IMR-90 (cell line): ENCODE data around the gene ERICH6B. TPM values are rescaled to one million over a fixed set of nuclear protein-coding genes. Genes with fewer than 3 reads are reported as not detected.

Source experiments
- ATAC-seq: fragments of 200-7000 bp; cut with Tn5 transposase; 2 replicates; pipeline ENCODE4 v1.9.1; 2020; ENCODE audit warnings: low read depth, mild to moderate bottlenecking, moderate library complexity
- BruUV-seq: library from RNA; stranded (reverse); fragments of 400-500 nt; replicated peaks from 2 replicates; lab custom pipeline; 2021; lab: Mats Ljungman, UMichigan
- CTCF ChIA-PET: fragments of 300-600 bp; formaldehyde crosslinking; extraction: SDS; loops from one replicate; lab custom pipeline; 2021; ENCODE audit warnings: antibody characterized with exemption; lab: Yijun Ruan, JAX
- POLR2A ChIA-PET: fragments of 300-600 bp; sonication (Branson Sonifier 250); formaldehyde crosslinking; loops from one replicate; lab custom pipeline; 2022; ENCODE audit warnings: antibody characterized with exemption; ENCODE audit not compliant: unreplicated experiment; lab: Charles Lee
- DNase-seq: peaks from one replicate; pipeline ENCODE4 v3.0.0; 2013
- H2AFZ ChIP-seq: replicated peaks from 2 replicates; pipeline ENCODE3; 2013; ENCODE audit warnings: low read length, mild to moderate bottlenecking; ENCODE audit not compliant: poor library complexity
- H2AK5ac ChIP-seq: 2 replicates; pipeline ENCODE4 v1.6.1; 2013; ENCODE audit warnings: low read depth, low read length, inconsistent platforms
- H2AK9ac ChIP-seq: replicated peaks from 2 replicates; pipeline ENCODE3; 2013; ENCODE audit warnings: mild to moderate bottlenecking, low read depth, low read length, moderate library complexity; ENCODE audit not compliant: poor library complexity
- H2BK120ac ChIP-seq: 2 replicates; pipeline ENCODE4 v1.6.1; 2013; ENCODE audit warnings: low read depth, low read length, inconsistent platforms
- H2BK15ac ChIP-seq: 3 replicates; pipeline ENCODE4 v1.6.1; 2013; ENCODE audit warnings: low read depth, low read length, inconsistent platforms
- H2BK20ac ChIP-seq: 2 replicates; pipeline ENCODE4 v1.6.1; 2013; ENCODE audit warnings: low read depth, mild to moderate bottlenecking, inconsistent platforms, low read length, moderate library complexity
- H2BK5ac ChIP-seq: 2 replicates; pipeline ENCODE4 v1.6.1; 2013; ENCODE audit warnings: mild to moderate bottlenecking, low read depth, low read length, inconsistent platforms; ENCODE audit not compliant: poor library complexity, severe bottlenecking
- H3K14ac ChIP-seq: replicated peaks from 2 replicates; pipeline ENCODE4 v1.6.1; 2013; ENCODE audit warnings: low read depth, low read length, inconsistent platforms
- H3K18ac ChIP-seq: 2 replicates; pipeline ENCODE4 v1.6.1; 2013; ENCODE audit warnings: low read depth, low read length, control low read depth
- H3K23ac ChIP-seq: 2 replicates; pipeline ENCODE4 v1.6.1; 2013; ENCODE audit warnings: low read depth, low read length, inconsistent platforms
- H3K27ac ChIP-seq: 2 replicates; pipeline ENCODE4 v1.5.1; 2013; ENCODE audit warnings: mild to moderate bottlenecking, control low read depth, low read length; ENCODE audit not compliant: insufficient read depth
- H3K27me3 ChIP-seq: 2 replicates; pipeline ENCODE4 v1.6.1; 2013; ENCODE audit warnings: low read length; ENCODE audit not compliant: control insufficient read depth, insufficient read depth
- H3K36me3 ChIP-seq: 2 replicates; pipeline ENCODE4 v1.6.1; 2013; ENCODE audit warnings: low read length, mixed read lengths; ENCODE audit not compliant: control insufficient read depth, insufficient read depth
- H3K4ac ChIP-seq: 2 replicates; pipeline ENCODE4 v1.6.1; 2013; ENCODE audit warnings: low read depth, low read length, inconsistent platforms
- H3K4me1 ChIP-seq: 2 replicates; pipeline ENCODE4 v1.6.1; 2013; ENCODE audit warnings: low read length, mixed read lengths; ENCODE audit not compliant: control insufficient read depth, insufficient read depth
- H3K4me2 ChIP-seq: 2 replicates; pipeline ENCODE4 v1.6.1; 2013; ENCODE audit warnings: low read depth, mild to moderate bottlenecking, control low read depth, low read length, moderate library complexity
- H3K4me3 ChIP-seq: 2 replicates; pipeline ENCODE4 v1.5.1; 2013; ENCODE audit warnings: low read depth, mild to moderate bottlenecking, control low read depth, low read length, moderate library complexity; ENCODE audit not compliant: insufficient read depth
- H3K56ac ChIP-seq: 2 replicates; pipeline ENCODE4 v1.6.1; 2013; ENCODE audit warnings: low read length, inconsistent platforms; ENCODE audit not compliant: insufficient read depth; ENCODE audit errors: extremely low read depth
- H3K79me1 ChIP-seq, 2 experiments: 2 replicates each; pipeline ENCODE4 v1.6.1; 2013; ENCODE audit warnings: low read length in 2 of 2, inconsistent platforms in 1 of 2, low read depth in 1 of 2
- H3K9ac ChIP-seq: 2 replicates; pipeline ENCODE4 v1.6.1; 2013; ENCODE audit warnings: low read depth, low read length, control low read depth
- H3K9me1 ChIP-seq: 2 replicates; pipeline ENCODE4 v1.6.1; 2013; ENCODE audit warnings: low read length, inconsistent platforms; ENCODE audit not compliant: insufficient read depth
- H3K9me3 ChIP-seq: 2 replicates; pipeline ENCODE4 v1.6.1; 2013; ENCODE audit warnings: low read length; ENCODE audit not compliant: control insufficient read depth, insufficient read depth
- H4K20me1 ChIP-seq: 2 replicates; pipeline ENCODE4 v1.6.1; 2013; ENCODE audit warnings: low read length, inconsistent platforms; ENCODE audit not compliant: insufficient read depth
- H4K5ac ChIP-seq: 2 replicates; pipeline ENCODE4 v1.6.1; 2013; ENCODE audit warnings: mild to moderate bottlenecking, low read depth, low read length, control low read depth
- H4K8ac ChIP-seq, 2 experiments: 2 replicates each; pipeline ENCODE4 v1.6.1; 2013; ENCODE audit warnings: low read depth in 2 of 2, low read length in 2 of 2, control low read depth in 1 of 2, inconsistent platforms in 1 of 2
- H4K91ac ChIP-seq: 2 replicates; pipeline ENCODE4 v1.6.1; 2013; ENCODE audit warnings: low read depth, low read length, inconsistent platforms; ENCODE audit not compliant: insufficient read depth
- BHLHE40 ChIP-seq: fragments of 150-350 bp; IDR thresholded peaks from 2 replicates; pipeline ENCODE4 v1.6.1; 2016; ENCODE audit warnings: mild to moderate bottlenecking, low read depth, low read length
- CHD1 ChIP-seq: IDR thresholded peaks from 2 replicates; pipeline ENCODE4 v1.6.1; 2012; ENCODE audit warnings: low read depth, low read length, improper control_type of control experiment
- CTCF ChIP-seq: conservative IDR thresholded peaks from 2 replicates; pipeline ENCODE4 v1.5.1; 2012; ENCODE audit warnings: mild to moderate bottlenecking, low read depth, low read length, improper control_type of control experiment
- ELK1 ChIP-seq: fragments of 150-350 bp; IDR thresholded peaks from 2 replicates; pipeline ENCODE4 v1.6.1; 2016; ENCODE audit warnings: low read depth, mild to moderate bottlenecking, low read length, moderate library complexity, borderline replicate concordance
- FOS ChIP-seq: fragments of 150-350 bp; IDR thresholded peaks from 2 replicates; pipeline ENCODE4 v1.6.1; 2016; ENCODE audit warnings: low read depth, low read length
- MAFK ChIP-seq: IDR thresholded peaks from 2 replicates; pipeline ENCODE4 v1.6.1; 2012; ENCODE audit warnings: low read depth, low read length, improper control_type of control experiment
- MAZ ChIP-seq: IDR thresholded peaks from 2 replicates; pipeline ENCODE4 v1.6.1; 2012; ENCODE audit warnings: low read depth, mild to moderate bottlenecking, low read length, improper control_type of control experiment, moderate library complexity, borderline replicate concordance
- MXI1 ChIP-seq: IDR thresholded peaks from 2 replicates; pipeline ENCODE4 v1.6.1; 2012; ENCODE audit warnings: low read depth, mild to moderate bottlenecking, low read length, moderate library complexity, borderline replicate concordance
- NFE2L2 ChIP-seq: fragments of 150-350 bp; IDR thresholded peaks from 2 replicates; pipeline ENCODE4 v1.6.1; 2016; ENCODE audit warnings: low read depth, mild to moderate bottlenecking, low read length
- POLR2A ChIP-seq: IDR thresholded peaks from 2 replicates; pipeline ENCODE4 v1.6.1; 2012; ENCODE audit warnings: mild to moderate bottlenecking, low read depth, low read length
- RAD21 ChIP-seq: IDR thresholded peaks from 2 replicates; pipeline ENCODE4 v1.6.1; 2012; ENCODE audit warnings: low read length, improper control_type of control experiment
- RCOR1 ChIP-seq: IDR thresholded peaks from 2 replicates; pipeline ENCODE4 v1.6.1; 2012; ENCODE audit warnings: mild to moderate bottlenecking, low read length, improper control_type of control experiment; ENCODE audit not compliant: insufficient replicate concordance
- RFX5 ChIP-seq: IDR thresholded peaks from 2 replicates; pipeline ENCODE4 v1.8.0; 2012; ENCODE audit warnings: low read depth, mild to moderate bottlenecking, low read length, moderate library complexity
- SMC3 ChIP-seq: fragments of 150-350 bp; IDR thresholded peaks from 2 replicates; pipeline ENCODE4 v1.6.1; 2016; ENCODE audit warnings: low read depth, mild to moderate bottlenecking, antibody characterized with exemption, low read length, moderate library complexity
- USF2 ChIP-seq: fragments of 150-350 bp; IDR thresholded peaks from 2 replicates; pipeline ENCODE4 v1.6.1; 2017; ENCODE audit warnings: mild to moderate bottlenecking, antibody characterized with exemption, low read length, low read depth
- WGBS, 2 experiments: methylation state at CpG; one replicate each; pipeline versions ENCODE4 v1.1.5 to v1.1.7; 2013; ENCODE audit warnings: missing lambda C conversion rate in 2 of 2; ENCODE audit not compliant: insufficient read length in 1 of 2; ENCODE audit errors: extremely low coverage in 2 of 2; 5-methylcytosine and 5-hydroxymethylcytosine counted together
- dilution Hi-C: fragments of 300-500 bp; cut with HindIII; formaldehyde crosslinking; loops from one replicate; pipeline ENCODE4 v1.14.3; 2018; ENCODE audit warnings: low sequenced_read_pairs; ENCODE audit not compliant: unreplicated experiment
- in situ Hi-C: fragments of 300-500 bp; cut with MboI; formaldehyde crosslinking; loops from 3 replicates; pipeline ENCODE4 v1.14.3; 2019; ENCODE audit warnings: low sequenced_read_pairs, inconsistent platforms, mixed read lengths
- intact Hi-C: fragments of 100-400 bp; cut with micrococcal nuclease; formaldehyde crosslinking; loops from 2 replicates; pipeline ENCODE4 v1.10.0; 2022
- polyA plus RNA-seq, 3 experiments: library from polyadenylated mRNA; depleted of rRNA; stranded (reverse); fragments of >200 nt; gene quantifications; 2 replicates each; pipeline ENCODE4 v1.2.3, GENCODE V29; 2012; ENCODE audit warnings: low replicate concordance in 1 of 3
- total RNA-seq: library from RNA; depleted of rRNA; stranded (reverse); fragments of >200 nt; gene quantifications from 2 replicates; pipeline ENCODE4 v1.2.3, GENCODE V29; 2012

The ERICH6B gene
- total and polyA plus RNA-seq, 2 of the 4 experiments (the other 2 are of a cell fraction) = not detected

- H3K14ac ChIP-seq = no peak overlapping the region
- H3K27ac ChIP-seq = no peak overlapping the region
- POLR2A ChIA-PET = no interaction called here
- ATAC-seq = no peak
- no peak overlapping the region for H3K23ac ChIP-seq
- no peak overlapping the region for H4K8ac ChIP-seq
- H3K9me1 ChIP-seq = no peaks in the 10 kb centered on the region
- dilution Hi-C loops = no loop called here
- no peaks in the 10 kb centered on the region for H3K4me1 ChIP-seq
- H2AFZ ChIP-seq = no peak overlapping the region
- no peak for DNase-seq
- no peaks in the 10 kb centered on the region for H3K79me1 ChIP-seq
- no TSS peak for BruUV-seq
- H4K5ac ChIP-seq = no peak overlapping the region
- no peaks in the 10 kb centered on the region for H3K36me3 ChIP-seq
- H3K56ac ChIP-seq = no peak overlapping the region
- no peak overlapping the region for H3K9ac ChIP-seq
- 33% methylated on average over 1 of the region's 2 CpGs; no CpG with 5 or more reads in 1 of the 2 experiments for WGBS, 2 experiments
- H4K20me1 ChIP-seq = no peaks in the 10 kb centered on the region
- H4K91ac ChIP-seq = no peak overlapping the region
- H2AK9ac ChIP-seq = no peak overlapping the region
- no peak for TF ChIP-seq MAFK
- no peak for TF ChIP-seq NFE2L2
- no peak for TF ChIP-seq RCOR1
- no peak for TF ChIP-seq FOS
- TF ChIP-seq MAZ = no peak
- TF ChIP-seq RAD21 = no peak
- no peak for TF ChIP-seq CTCF
- TF ChIP-seq SMC3 = no peak
- no peak for TF ChIP-seq MXI1
- no peak for TF ChIP-seq RFX5
- no peak for TF ChIP-seq ELK1
- TF ChIP-seq USF2 = no peak
- no peak for TF ChIP-seq POLR2A
- TF ChIP-seq CHD1 = no peak
- TF ChIP-seq BHLHE40 = no peak
- no peak overlapping the region for H3K4me2 ChIP-seq
- H3K9me3 ChIP-seq = no peaks in the 10 kb centered on the region
- in situ Hi-C loops = no loop called here
- no peak overlapping the region for H2BK15ac ChIP-seq
- H2BK20ac ChIP-seq = no peak overlapping the region
- H2BK120ac ChIP-seq = no peak overlapping the region
- no peak overlapping the region for H3K18ac ChIP-seq
- no peak overlapping the region for H2AK5ac ChIP-seq
- H3K27me3 ChIP-seq = peaks cover 4% of the 10 kb centered on the region
- no peak overlapping the region for H3K4ac ChIP-seq
- no peak overlapping the region for H2BK5ac ChIP-seq
- intact Hi-C loops = no loop called here
- CTCF ChIA-PET = no interaction called here
- no peak overlapping the region for H3K4me3 ChIP-seq
These were observed 19.6 kb downstream of the ERICH6B start for GRCh38 chr13:45595965-45596364.
